ENCODE results near the gene FKBP2.
A peak's percentile ranks its signal among the peaks of the same experiment; 100 is the strongest.

FKBP2 gene

GRCh38 chr11:64240435-64241240 lies at the start of gene FKBP2:
TSS of gene FKBP2 (plus strand) at chr11:64241095. CDS start at chr11:64242388, 1,293 bp downstream.
- no peak for TF ChIP-seq ZNF274 (IDR thresholded peaks at IDR 0.05; ENCODE audit: low read depth, low read length)
- H3K4me3 ChIP-seq (ENCODE audit: low read length) = peak within 1 kb of the TSS; percentile 78

GRCh38 chr11:64192434-64192833 lies 48.5 kb upstream of the FKBP2 start:
- H3K4me3 ChIP-seq (ENCODE audit: low read length) = no peak overlapping the region
- TF ChIP-seq ZNF274 (IDR thresholded peaks at IDR 0.05; ENCODE audit: low read depth, low read length) = no peak

GRCh38 chr11:64196626-64197025 lies 44.3 kb upstream of the FKBP2 start:
- TF ChIP-seq ZNF274 (IDR thresholded peaks at IDR 0.05; ENCODE audit: low read depth, low read length) = no peak

GRCh38 chr11:64198511-64198910 lies 42.4 kb upstream of the FKBP2 start:
- no peak overlapping the region for H3K4me3 ChIP-seq (ENCODE audit: low read length)
- TF ChIP-seq ZNF274 (IDR thresholded peaks at IDR 0.05; ENCODE audit: low read depth, low read length) = no peak

More at GRCh38 chr11:64196626-64197025, 44.3 kb upstream of the FKBP2 start:
- H3K4me3 ChIP-seq (ENCODE audit: low read length) = no peak overlapping the region

GRCh38 chr11:64201543-64201942 lies 39.4 kb upstream of the FKBP2 start:
- H3K4me3 ChIP-seq (ENCODE audit: low read length) = no peak overlapping the region
- TF ChIP-seq ZNF274 (IDR thresholded peaks at IDR 0.05; ENCODE audit: low read depth, low read length) = no peak

- no peak overlapping the region for H3K4me3 ChIP-seq (ENCODE audit: low read length)
- TF ChIP-seq ZNF274 (IDR thresholded peaks at IDR 0.05; ENCODE audit: low read depth, low read length) = no peak
Measured at GRCh38 chr11:64202992-64203391, 37.9 kb upstream of the FKBP2 start.

GRCh38 chr11:64203421-64204079 lies 37.3 kb upstream of the FKBP2 start:
- no peak for TF ChIP-seq ZNF274 (IDR thresholded peaks at IDR 0.05; ENCODE audit: low read depth, low read length)

GRCh38 chr11:64204080-64204440 lies 36.8 kb upstream of the FKBP2 start:
- no peak overlapping the region for H3K4me3 ChIP-seq (ENCODE audit: low read length)
- TF ChIP-seq ZNF274 (IDR thresholded peaks at IDR 0.05; ENCODE audit: low read depth, low read length) = no peak

More at GRCh38 chr11:64203421-64204079, 37.3 kb upstream of the FKBP2 start:
- no peak overlapping the region for H3K4me3 ChIP-seq (ENCODE audit: low read length)

GRCh38 chr11:64204464-64204989 lies 36.4 kb upstream of the FKBP2 start:
- TF ChIP-seq ZNF274 (IDR thresholded peaks at IDR 0.05; ENCODE audit: low read depth, low read length) = no peak
- no peak overlapping the region for H3K4me3 ChIP-seq (ENCODE audit: low read length)

- H3K4me3 ChIP-seq (ENCODE audit: low read length) = peak within 1 kb of the TSS; percentile 76
- TF ChIP-seq ZNF274 (IDR thresholded peaks at IDR 0.05; ENCODE audit: low read depth, low read length) = no peak
Measured at GRCh38 chr11:64206457-64207255, 34.2 kb upstream of the FKBP2 start, which contains the start of gene FERMT3. TSS of gene FERMT3 (plus strand) at chr11:64206721. CDS start at chr11:64207365, 644 bp downstream.

GRCh38 chr11:64207256-64208085 lies 33.4 kb upstream of the FKBP2 start:
- peak overlapping the region; percentile 76 for H3K4me3 ChIP-seq (ENCODE audit: low read length)
- no peak for TF ChIP-seq ZNF274 (IDR thresholded peaks at IDR 0.05; ENCODE audit: low read depth, low read length)

GRCh38 chr11:64208086-64208795 lies 32.7 kb upstream of the FKBP2 start:
- TF ChIP-seq ZNF274 (IDR thresholded peaks at IDR 0.05; ENCODE audit: low read depth, low read length) = no peak
- H3K4me3 ChIP-seq (ENCODE audit: low read length) = peak overlapping the region; percentile 76; the same call in 1 of the 2 replicates

Data from GM08714 (cell line).